ENCODE results near the gene B3GALNT1. TPM values are rescaled to one million over a fixed set of nuclear protein-coding genes. Genes with fewer than 3 reads are reported as not detected.

The B3GALNT1 gene
- total RNA-seq, 4 donors from 2014 or later = 0.18 to 0.81 TPM; not detected in 2

DNA sequence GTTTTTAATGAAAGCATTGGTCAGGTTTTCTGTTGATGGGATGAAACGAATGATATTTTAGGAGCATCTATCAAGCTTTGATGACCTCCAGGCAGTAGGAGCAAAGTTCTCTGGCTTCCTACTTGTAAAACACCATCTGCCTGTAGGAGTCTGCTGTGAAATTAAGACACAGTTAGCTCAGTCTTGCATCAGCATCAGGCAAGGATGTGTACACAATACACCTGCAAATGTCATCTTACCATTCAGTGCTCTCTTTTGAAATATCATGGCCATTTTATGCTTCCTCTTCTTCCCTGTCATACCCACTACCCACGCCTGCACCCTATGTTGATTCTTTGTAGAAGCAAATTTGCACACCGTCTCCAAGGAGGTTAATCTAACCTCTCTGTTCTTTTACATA is 38.2 kb downstream of the B3GALNT1 start:
- DNase-seq = no peak
- Histone ChIP-seq H3K27ac (no peak overlapping the region), H3K4me1 (no peaks in the 10 kb centered on the region), H3K27me3 (no peaks in the 10 kb centered on the region), H3K4me3 (no peak overlapping the region), H3K9me3 (no peaks in the 10 kb centered on the region), H3K36me3 (peaks cover 0 to 27% of the 10 kb centered on the region in 2 donors)
- in situ Hi-C loops (cut with MboI; ENCODE audit: low sequenced_read_pairs in 4 of 4) = no loop called here
- intact Hi-C loops (cut with DNase I; ENCODE audit: low total_unique reads) = no loop called here
- no peak for ATAC-seq
- no peak for TF ChIP-seq POLR2A (IDR thresholded peaks at IDR 0.05)
- TF ChIP-seq, protein P1, sequence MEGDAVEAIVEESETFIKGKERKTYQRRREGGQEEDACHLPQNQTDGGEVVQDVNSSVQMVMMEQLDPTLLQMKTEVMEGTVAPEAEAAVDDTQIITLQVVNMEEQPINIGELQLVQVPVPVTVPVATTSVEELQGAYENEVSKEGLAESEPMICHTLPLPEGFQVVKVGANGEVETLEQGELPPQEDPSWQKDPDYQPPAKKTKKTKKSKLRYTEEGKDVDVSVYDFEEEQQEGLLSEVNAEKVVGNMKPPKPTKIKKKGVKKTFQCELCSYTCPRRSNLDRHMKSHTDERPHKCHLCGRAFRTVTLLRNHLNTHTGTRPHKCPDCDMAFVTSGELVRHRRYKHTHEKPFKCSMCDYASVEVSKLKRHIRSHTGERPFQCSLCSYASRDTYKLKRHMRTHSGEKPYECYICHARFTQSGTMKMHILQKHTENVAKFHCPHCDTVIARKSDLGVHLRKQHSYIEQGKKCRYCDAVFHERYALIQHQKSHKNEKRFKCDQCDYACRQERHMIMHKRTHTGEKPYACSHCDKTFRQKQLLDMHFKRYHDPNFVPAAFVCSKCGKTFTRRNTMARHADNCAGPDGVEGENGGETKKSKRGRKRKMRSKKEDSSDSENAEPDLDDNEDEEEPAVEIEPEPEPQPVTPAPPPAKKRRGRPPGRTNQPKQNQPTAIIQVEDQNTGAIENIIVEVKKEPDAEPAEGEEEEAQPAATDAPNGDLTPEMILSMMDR (IDR thresholded peaks at IDR 0.05 in 4 of 5, conservative IDR thresholded peaks at IDR 0.05 in 1 of 5) = no peak

DNA sequence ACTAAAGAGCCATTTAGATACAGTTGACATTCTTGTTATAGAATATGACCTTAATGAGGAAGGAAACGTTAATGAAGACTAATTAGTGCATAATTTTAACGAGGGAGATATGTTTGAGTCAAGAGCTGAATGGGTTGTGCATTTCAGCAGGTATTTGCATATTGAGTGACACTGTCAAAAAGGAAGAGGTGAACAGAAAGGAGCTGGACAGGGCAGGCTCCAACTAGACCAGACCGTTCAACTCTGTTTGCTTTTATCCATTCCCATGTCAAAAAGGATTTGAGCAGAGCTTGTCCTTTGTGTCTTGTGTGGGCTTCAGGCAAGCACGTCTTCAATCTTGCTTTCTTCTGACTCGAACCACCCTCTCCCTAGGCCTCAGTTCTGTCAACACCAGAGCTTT is 40.7 kb downstream of the B3GALNT1 start:
- H3K27me3 ChIP-seq = no peaks in the 10 kb centered on the region

DNA sequence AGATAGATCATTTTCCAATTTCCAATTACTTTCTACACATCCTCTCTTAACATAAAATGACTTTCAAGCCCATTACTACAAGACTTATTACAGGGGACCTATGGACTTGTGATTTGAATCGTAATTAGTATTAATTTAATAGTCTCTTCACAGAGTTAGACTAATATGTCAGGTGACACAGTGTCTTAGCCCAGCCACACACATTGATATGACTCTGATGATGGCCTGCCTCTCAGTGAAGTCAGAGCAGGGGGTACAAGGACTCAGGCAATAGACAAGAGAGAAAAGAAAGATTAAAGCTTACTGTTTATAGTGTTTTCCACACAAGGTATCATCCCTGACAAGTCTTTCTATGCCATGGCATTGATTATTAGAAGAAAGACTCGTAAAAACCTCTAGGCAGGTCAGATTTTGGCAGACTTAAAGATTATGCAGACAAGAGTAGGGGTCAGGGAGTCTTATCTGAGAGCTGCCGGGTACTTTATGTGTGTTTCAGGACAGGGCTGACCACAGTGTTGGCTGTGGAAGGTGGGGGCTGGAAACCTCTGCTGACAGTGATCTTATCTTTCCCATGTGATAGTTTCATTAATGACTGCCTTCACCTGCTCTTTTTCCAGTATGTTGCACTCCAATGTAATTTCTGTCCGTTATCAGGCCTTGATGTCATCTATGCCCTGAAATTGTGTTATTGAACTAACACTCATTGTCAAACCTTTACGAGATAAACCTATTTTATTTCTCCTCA is 50.1 kb downstream of the B3GALNT1 start:
- Histone ChIP-seq H3K27ac (no peak overlapping the region), H3K36me3 (no peaks in the 10 kb centered on the region), H3K9me3 (no peaks in the 10 kb centered on the region), H3K4me1 (no peaks in the 10 kb centered on the region), H3K4me3 (no peak overlapping the region), H3K27me3 (no peaks in the 10 kb centered on the region)
- intact Hi-C loops (cut with DNase I; ENCODE audit: low total_unique reads) (no loop called here), in situ Hi-C loops (cut with MboI; ENCODE audit: low sequenced_read_pairs in 4 of 4) (no loop called here)
- ATAC-seq = no peak
- DNase-seq = no peak
- TF ChIP-seq, protein P1 (IDR thresholded peaks at IDR 0.05 in 4 of 5, conservative IDR thresholded peaks at IDR 0.05 in 1 of 5) = no peak
- no peak for TF ChIP-seq POLR2A (IDR thresholded peaks at IDR 0.05)

More for the DNA sequence above, 40.7 kb downstream of the B3GALNT1 start:
- in situ Hi-C loops (cut with MboI; ENCODE audit: low sequenced_read_pairs in 4 of 4) (no loop called here), intact Hi-C loops (cut with DNase I; ENCODE audit: low total_unique reads) (no loop called here)
- Histone ChIP-seq H3K27ac (no peak overlapping the region), H3K36me3 (peaks cover 0 to 19% of the 10 kb centered on the region in 2 donors), H3K9me3 (no peaks in the 10 kb centered on the region), H3K4me1 (no peaks in the 10 kb centered on the region), H3K4me3 (no peak overlapping the region)
- ATAC-seq (no peak), DNase-seq (no peak)
- no peak for TF ChIP-seq POLR2A (IDR thresholded peaks at IDR 0.05)
- TF ChIP-seq, protein P1 (IDR thresholded peaks at IDR 0.05 in 4 of 5, conservative IDR thresholded peaks at IDR 0.05 in 1 of 5) = no peak

DNA sequence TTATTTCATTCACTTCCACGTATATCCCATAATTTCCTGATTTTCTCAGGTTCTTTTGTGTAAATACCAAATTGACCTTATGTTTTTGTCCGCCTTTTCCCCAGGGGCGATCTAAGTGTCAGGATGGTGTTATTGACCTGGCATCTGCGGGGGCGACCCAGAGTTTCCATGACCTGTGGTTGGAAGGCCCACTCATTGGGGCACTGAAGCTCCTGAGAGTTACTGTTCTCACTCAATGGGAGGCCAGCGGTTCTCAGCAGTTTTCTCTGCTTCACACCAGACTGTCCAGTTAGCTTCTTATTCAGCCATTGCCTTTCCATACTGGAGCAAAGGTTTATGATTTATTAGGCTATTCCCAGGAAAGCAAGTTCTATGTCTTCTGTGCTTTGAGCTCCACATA is 53.3 kb downstream of the B3GALNT1 start:
- in situ Hi-C loops (cut with MboI; ENCODE audit: low sequenced_read_pairs in 4 of 4) = no loop called here
- no peak overlapping the region for H3K4me3 ChIP-seq
- no peaks in the 10 kb centered on the region for H3K9me3 ChIP-seq
- H3K36me3 ChIP-seq = no peaks in the 10 kb centered on the region
- no peak for ATAC-seq
- no peak overlapping the region for H3K27ac ChIP-seq
- no peaks in the 10 kb centered on the region for H3K4me1 ChIP-seq
- TF ChIP-seq POLR2A (IDR thresholded peaks at IDR 0.05) = no peak
- TF ChIP-seq, protein P1 (IDR thresholded peaks at IDR 0.05 in 4 of 5, conservative IDR thresholded peaks at IDR 0.05 in 1 of 5) = no peak
- no peak for DNase-seq
- no peaks in the 10 kb centered on the region for H3K27me3 ChIP-seq
- intact Hi-C loops (cut with DNase I; ENCODE audit: low total_unique reads) = no loop called here

Measured in gastrocnemius medialis (tissue), 4 donors.